PC-9 (cell line): ENCODE data around the gene CCL4L2. TPM values are rescaled to one million over a fixed set of nuclear protein-coding genes. Genes with fewer than 3 reads are reported as not detected.
"Not testable (repeated sequence)": the region's sequence is repeated elsewhere in the genome, so short reads cannot be mapped to it uniquely, and the experiment has no call there.

ENCODE experiments used
- BruUV-seq: library from RNA; stranded (reverse); fragments of 400-500 nt; replicated peaks from 2 replicates; lab custom pipeline; 2021; lab: Mats Ljungman, UMichigan
- CTCF ChIA-PET: fragments of 300-600 bp; sonication (Branson Sonifier 250); formaldehyde crosslinking; loops from one replicate; lab custom pipeline; 2022; ENCODE audit warnings: antibody characterized with exemption; lab: Charles Lee
- POLR2A ChIA-PET: fragments of 300-600 bp; sonication (Branson Sonifier 250); formaldehyde crosslinking; loops from one replicate; lab custom pipeline; 2022; ENCODE audit warnings: antibody characterized with exemption; ENCODE audit not compliant: unreplicated experiment; lab: Charles Lee
- DNase-seq, 2 experiments: peaks; one replicate each; pipeline versions ENCODE4 v3.0.0 to v3.0.0-alpha.2; 2015 to 2022; ENCODE audit warnings: mixed read lengths in 1 of 2
- H2AFZ ChIP-seq: fragments of 200-600 bp; sonication (generic); 2 replicates; pipeline ENCODE4 v1.8.1; 2017; ENCODE audit warnings: antibody characterized with exemption
- H3F3A ChIP-seq: fragments of 200-600 bp; sonication (generic); 2 replicates; pipeline ENCODE4 v1.8.1; 2017; ENCODE audit warnings: antibody characterized with exemption, mild to moderate bottlenecking, low read depth; ENCODE audit not compliant: insufficient read depth
- H3K27ac ChIP-seq: fragments of 200-600 bp; sonication (generic); 2 replicates; pipeline ENCODE4 v1.6.1; 2016; ENCODE audit warnings: mixed run types
- H3K27me3 ChIP-seq: fragments of 200-600 bp; sonication (generic); 2 replicates; pipeline ENCODE4 v1.6.1; 2016; ENCODE audit warnings: low read depth, mixed run types; ENCODE audit not compliant: insufficient read depth
- H3K36me3 ChIP-seq: fragments of 200-600 bp; sonication (generic); 2 replicates; pipeline ENCODE4 v1.6.1; 2016; ENCODE audit warnings: low read depth, mixed run types
- H3K4me1 ChIP-seq: fragments of 200-600 bp; sonication (generic); replicated peaks from 2 replicates; pipeline ENCODE4 v1.6.1; 2016; ENCODE audit warnings: mixed run types; ENCODE audit not compliant: insufficient read depth
- H3K4me2 ChIP-seq: fragments of 200-600 bp; sonication (generic); 2 replicates; pipeline ENCODE4 v1.6.1; 2017; ENCODE audit warnings: mixed run types
- H3K4me3 ChIP-seq: fragments of 200-600 bp; sonication (generic); 2 replicates; pipeline ENCODE4 v1.6.1; 2016; ENCODE audit warnings: mixed run types
- H3K79me2 ChIP-seq: fragments of 200-600 bp; sonication (generic); 2 replicates; pipeline ENCODE4 v1.6.1; 2017; ENCODE audit warnings: low read depth, mixed run types
- H3K9me2 ChIP-seq: fragments of 200-600 bp; sonication (generic); 2 replicates; pipeline ENCODE4 v1.8.1; 2017; ENCODE audit warnings: mild to moderate bottlenecking; ENCODE audit not compliant: insufficient read depth
- H3K9me3 ChIP-seq: fragments of 200-600 bp; sonication (generic); 2 replicates; pipeline ENCODE4 v1.8.1; 2016; ENCODE audit warnings: low read depth; ENCODE audit not compliant: insufficient read depth
- H4K20me1 ChIP-seq: fragments of 200-600 bp; sonication (generic); 2 replicates; pipeline ENCODE4 v1.8.1; 2017; ENCODE audit not compliant: insufficient read depth
- intact Hi-C: fragments of 100-400 bp; cut with micrococcal nuclease; formaldehyde crosslinking; loops from one replicate; pipeline ENCODE4 v1.10.0; 2022; ENCODE audit not compliant: unreplicated experiment
- total RNA-seq: library from RNA; stranded (reverse); gene quantifications from 2 replicates; pipeline ENCODE4 v1.2.3, GENCODE V29; 2021

The CCL4L2 gene
- total RNA-seq, 1 experiment from 2014 or later, result not detected

DNA sequence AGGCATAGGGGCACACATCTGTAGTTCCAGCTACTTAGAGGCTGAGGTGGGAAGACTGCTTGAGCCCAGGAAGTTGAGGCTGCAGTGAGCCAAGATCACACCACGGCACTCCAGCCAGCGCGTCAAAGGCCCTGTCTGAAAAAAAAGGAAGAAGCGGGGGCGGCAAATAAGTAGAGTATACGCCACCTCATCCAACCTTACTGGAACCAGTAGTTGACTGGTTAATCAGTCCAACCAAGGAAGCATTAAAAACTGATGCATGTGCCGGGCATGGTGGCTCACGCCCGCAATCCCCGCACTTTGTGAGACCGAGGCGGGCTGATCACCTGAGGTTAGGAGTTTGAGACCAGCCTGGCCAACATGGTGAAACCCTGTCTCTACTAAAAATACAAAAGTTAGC is 12.1 kb downstream of the CCL4L2 start:
- H3K4me1 ChIP-seq, BruUV-seq, DNase-seq, H4K20me1 ChIP-seq, H3K9me3 ChIP-seq, H3K4me2 ChIP-seq, H2AFZ ChIP-seq, H3K79me2 ChIP-seq, H3F3A ChIP-seq, POLR2A ChIA-PET, H3K9me2 ChIP-seq, H3K4me3 ChIP-seq, intact Hi-C loops, H3K36me3 ChIP-seq, CTCF ChIA-PET, H3K27ac ChIP-seq: not testable (repeated sequence)
- H3K27me3 ChIP-seq, result peaks cover 31% of the 10 kb centered on the region

DNA sequence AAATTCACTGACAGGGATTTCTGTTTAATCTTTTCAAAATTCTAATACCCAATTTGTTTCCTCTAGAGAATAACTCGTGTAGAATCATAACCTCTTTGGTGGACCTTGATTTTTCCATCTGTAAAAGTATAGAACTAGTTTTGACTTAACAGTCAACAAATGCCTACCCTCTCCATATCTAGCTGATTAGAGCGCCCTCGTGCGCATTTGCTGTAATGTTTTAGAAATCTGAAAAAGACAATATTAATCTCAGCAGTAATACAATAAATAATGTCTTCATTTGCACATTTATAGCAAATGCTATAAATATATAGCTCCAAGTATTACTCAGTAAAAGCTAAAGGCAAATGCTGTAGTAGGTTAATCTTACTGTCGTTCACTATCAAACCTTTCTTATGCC is 18.8 kb downstream of the CCL4L2 start:
- H3K27me3 ChIP-seq, H3K9me3 ChIP-seq, BruUV-seq, H3F3A ChIP-seq, H3K4me2 ChIP-seq, H3K4me1 ChIP-seq, H3K9me2 ChIP-seq, POLR2A ChIA-PET, H4K20me1 ChIP-seq, H3K27ac ChIP-seq, H2AFZ ChIP-seq, H3K79me2 ChIP-seq, H3K4me3 ChIP-seq, CTCF ChIA-PET, intact Hi-C loops, H3K36me3 ChIP-seq: not testable (repeated sequence)
- DNase-seq, result peak in 1 of 2 experiments; percentile 14

DNA sequence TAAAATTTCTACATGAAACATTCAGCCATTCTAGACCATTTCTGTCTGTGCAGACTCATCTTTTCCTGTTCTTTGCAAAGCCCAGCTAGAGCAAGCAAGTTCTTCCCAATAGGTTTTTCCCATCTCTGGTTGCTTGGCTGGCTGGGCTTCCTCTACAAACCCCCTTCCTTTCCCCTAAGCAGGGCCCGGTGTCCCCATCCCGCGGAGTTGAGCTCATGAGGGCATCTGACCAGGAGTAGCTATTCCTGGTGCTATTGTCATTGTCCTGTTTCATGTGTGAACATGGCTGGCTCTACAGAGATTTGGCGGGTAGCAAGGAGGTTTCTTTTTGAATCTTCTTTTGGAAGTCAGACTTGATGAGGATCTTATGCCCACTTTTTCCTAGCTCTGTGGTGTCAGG is 31.2 kb downstream of the CCL4L2 start:
- H3K4me3 ChIP-seq, CTCF ChIA-PET, H3K9me2 ChIP-seq, H3K79me2 ChIP-seq, POLR2A ChIA-PET, H3K9me3 ChIP-seq, H3K27ac ChIP-seq, H3K4me2 ChIP-seq, H2AFZ ChIP-seq, intact Hi-C loops, H3K4me1 ChIP-seq, BruUV-seq, H4K20me1 ChIP-seq, H3F3A ChIP-seq, H3K27me3 ChIP-seq, DNase-seq, H3K36me3 ChIP-seq: not testable (repeated sequence)

Other genes starting within 250 kb of the CCL4L2 start
- not detected in 2 replicates for gene CCL16, start 229.6 kb upstream of the CCL4L2 start, total RNA-seq
- gene CCL14, start 224.3 kb upstream of the CCL4L2 start, total RNA-seq, result not detected in 2 replicates
- gene CCL15, start 209.5 kb upstream of the CCL4L2 start, total RNA-seq, result not detected in 2 replicates
- gene CCL23, start 193.1 kb upstream of the CCL4L2 start, total RNA-seq, result not detected in 2 replicates
- not detected in 2 replicates for gene CCL18, start 146.8 kb upstream of the CCL4L2 start, total RNA-seq
- not detected in 2 replicates for gene CCL3, start 120.9 kb upstream of the CCL4L2 start, total RNA-seq
- not detected in 2 replicates for gene CCL4, start 107.2 kb upstream of the CCL4L2 start, total RNA-seq
- 13.8 and 18.6 TPM in 2 replicates for gene TBC1D3B, start 34.4 kb upstream of the CCL4L2 start, total RNA-seq
- not detected in 2 replicates for gene CCL3L1, start 14.3 kb upstream of the CCL4L2 start, total RNA-seq
- 0.50 and 0.81 TPM in 2 replicates for gene TBC1D3I, start 53.5 kb downstream of the CCL4L2 start, total RNA-seq
- gene TBC1D3G, start 112.8 kb downstream of the CCL4L2 start, total RNA-seq, result not detected in 2 replicates
- not detected in 2 replicates for gene TBC1D3H, start 177.4 kb downstream of the CCL4L2 start, total RNA-seq